HG02870 (cell line): Measurements from ENCODE around the gene MST1.

Source experiments
- ATAC-seq: cut with Tn5 transposase; IDR thresholded peaks from one replicate; pipeline ENCODE4 v1.9.1; 2021; ENCODE audit warnings: mild to moderate bottlenecking, moderate library complexity; ENCODE audit not compliant: unreplicated experiment

The MST1 gene

GRCh38 chr3:49638445-49638844 is 50.8 kb downstream of the MST1 start:
- ATAC-seq, result no peak

GRCh38 chr3:49636883-49637609 is 52.2 kb downstream of the MST1 start:
- ATAC-seq, result no peak

DNA sequence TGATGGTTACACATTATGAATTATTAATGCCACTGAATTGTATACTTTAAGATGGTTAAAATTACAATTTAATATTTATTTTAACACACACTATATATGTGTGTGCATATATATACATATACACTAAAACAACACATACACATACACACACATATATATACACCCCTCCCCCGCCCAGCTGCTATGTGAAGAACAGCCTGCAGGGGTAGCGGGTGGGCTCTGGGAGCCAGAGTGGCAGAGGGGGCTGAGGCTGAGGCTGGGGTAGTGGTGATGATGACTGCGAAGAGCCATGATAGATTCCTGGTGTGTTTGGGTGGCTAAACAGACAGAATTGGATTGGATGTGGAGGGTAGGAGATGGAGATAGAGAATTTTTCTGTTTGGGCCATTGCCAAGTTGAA is 54.5 kb downstream of the MST1 start:
- ATAC-seq, result no peak
